ENCODE data around the gene NPBWR2.

NPBWR2 gene, protein sequence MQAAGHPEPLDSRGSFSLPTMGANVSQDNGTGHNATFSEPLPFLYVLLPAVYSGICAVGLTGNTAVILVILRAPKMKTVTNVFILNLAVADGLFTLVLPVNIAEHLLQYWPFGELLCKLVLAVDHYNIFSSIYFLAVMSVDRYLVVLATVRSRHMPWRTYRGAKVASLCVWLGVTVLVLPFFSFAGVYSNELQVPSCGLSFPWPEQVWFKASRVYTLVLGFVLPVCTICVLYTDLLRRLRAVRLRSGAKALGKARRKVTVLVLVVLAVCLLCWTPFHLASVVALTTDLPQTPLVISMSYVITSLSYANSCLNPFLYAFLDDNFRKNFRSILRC

DNA sequence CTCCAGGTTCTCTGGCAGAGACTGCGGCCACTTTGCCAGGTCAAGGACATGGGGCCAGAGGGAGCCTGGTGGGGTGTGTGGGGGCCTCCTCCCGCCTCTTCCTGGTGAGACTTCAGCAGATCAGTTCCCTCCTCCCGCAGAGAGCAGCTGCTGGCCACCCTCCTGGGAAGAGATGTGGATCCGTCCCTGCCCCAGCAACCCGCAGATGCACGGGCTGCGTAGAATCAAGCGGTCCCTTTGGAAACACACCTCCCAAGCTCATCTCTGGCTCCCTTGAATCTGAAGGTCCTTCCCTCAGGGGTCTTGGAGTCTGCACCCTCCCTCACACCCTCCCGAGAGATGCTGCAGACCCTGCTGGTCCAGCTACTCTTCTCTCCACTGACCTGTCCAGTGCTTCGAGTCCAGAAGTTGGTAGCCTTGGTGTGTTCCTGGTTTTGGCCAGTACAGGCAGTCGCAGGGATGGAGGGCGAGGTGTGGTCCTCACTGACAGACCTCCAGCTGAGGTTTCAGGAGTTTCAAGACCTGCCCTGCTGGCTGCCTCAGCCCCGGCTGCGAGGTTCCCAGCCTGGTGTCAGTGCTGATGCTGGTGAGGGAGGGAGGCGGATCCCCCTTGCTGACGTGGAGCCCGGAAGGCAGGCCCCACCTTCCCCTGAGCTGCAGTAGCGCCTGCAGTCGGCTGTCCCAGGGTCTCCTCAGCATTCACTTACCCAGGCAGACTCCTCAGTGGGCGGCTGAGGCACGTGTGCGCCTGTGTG, at the start of gene NPBWR2:
TSS of gene NPBWR2 (minus strand) at position 585 of the 755 bp plus-strand sequence. CDS start 734 bp downstream, outside the sequence.
- FAIRE-seq = no peak

DNA sequence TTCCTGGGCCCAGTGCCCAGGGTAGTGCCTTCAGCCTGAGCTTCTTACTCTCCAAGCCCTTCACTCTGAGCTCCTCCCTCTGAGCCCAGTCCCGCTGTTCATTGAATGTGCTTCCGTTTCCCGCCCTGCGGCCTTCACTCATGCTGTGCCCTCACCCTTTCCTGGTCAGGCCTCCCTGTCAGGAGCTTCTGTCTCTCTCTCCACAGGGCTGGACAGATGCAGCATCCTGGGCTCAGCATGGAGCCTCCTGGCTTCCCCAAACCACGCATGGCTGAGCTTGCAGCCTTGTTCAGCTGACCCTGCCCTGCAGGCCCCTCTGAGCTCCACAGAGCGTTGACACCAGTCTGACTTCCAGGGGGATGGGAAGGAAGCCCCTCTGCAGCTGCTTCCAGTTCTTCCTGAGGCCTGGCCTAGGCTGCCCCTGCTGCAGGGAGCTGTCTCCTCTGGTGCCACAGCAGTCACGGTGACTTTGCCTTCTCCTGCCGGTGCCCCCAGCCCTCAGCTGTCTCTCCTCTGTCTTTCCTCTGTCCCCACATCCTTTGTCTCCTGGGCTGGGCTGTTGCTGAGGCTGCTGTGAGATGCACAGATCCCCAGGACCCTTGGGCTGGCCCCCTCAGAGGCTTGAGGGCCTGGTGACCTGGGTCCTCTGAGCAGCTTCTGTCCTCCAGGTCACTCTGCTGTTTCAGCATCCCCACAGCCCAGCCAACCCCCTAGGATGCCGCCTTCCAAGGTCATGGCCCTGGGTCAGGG, 48.9 kb upstream of the NPBWR2 start:
- FAIRE-seq = no peak

DNA sequence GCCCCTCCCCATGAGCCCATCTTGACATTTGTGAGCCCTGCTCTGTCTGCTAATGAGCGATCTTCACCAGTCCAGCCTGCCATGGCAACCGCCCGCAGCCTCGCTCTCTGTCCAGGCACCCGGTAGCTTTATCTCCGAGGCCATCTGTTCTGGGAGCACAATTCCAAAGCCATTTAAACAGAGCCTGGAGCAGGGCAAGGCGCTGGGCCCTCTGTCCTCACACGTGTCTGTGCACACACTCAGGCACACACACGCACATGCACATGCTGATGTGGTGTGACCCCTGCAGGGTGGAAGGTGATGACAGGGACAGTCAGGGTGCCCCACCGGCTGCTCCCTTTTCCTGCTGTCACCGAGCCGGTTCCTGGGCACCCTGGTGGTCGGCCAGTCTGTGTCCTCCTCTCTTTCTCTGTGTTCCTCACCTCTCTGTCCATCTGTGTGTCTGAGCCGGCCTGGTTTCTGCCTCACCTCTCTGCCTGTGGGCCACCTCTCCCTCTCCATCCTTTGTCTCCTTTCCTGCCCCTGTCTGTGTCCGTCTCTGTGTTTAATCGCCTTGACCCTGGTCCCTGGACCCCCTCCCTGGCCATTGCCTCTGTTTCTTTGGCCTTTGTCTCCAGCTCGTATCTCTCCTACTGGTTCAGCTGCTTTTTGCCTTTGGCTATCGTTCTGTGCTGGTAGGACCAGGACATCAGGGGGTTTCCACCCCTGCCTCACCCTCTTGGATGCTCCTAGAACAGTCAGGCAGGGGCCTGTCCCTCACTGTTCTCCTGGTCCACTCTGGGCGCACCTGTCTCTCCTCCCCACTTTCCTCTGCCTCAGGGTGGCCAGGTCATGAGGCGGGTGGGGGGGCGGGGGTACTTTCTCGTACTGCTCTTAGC, 48.1 kb upstream of the NPBWR2 start:
- no peak for FAIRE-seq

DNA sequence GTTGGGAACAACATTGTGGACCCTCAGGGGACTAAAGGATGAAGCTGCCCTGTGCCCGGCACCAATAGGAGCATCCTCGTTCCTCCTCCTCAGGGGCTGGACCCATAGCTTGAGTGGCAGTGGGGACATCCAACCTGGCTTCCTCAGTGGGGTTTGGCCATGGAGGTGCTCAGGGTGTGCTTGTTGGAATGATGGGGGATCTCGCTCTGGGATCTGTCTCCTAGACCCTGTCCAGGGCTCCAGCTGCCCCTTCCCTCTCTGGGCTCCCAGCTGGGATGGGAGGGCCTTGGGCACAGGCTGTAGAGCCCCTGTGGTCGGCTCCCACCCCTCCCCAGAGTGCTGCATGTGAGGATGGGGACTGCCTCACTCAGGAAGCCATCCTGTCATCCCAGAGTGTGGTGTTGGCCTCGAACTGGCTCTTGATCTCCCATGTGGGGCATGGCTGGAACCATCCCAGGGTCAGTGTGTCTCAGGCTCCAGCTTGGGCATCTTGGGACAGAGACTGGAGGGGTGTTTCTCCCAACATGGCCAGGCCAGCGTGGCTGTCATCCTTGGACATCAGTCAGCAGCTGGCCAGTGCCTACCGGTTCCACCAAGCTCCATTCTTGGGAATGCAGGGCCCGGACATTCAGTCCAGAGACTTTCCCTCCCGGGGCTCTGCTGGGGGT, 47.4 kb upstream of the NPBWR2 start:
- FAIRE-seq = no peak

DNA sequence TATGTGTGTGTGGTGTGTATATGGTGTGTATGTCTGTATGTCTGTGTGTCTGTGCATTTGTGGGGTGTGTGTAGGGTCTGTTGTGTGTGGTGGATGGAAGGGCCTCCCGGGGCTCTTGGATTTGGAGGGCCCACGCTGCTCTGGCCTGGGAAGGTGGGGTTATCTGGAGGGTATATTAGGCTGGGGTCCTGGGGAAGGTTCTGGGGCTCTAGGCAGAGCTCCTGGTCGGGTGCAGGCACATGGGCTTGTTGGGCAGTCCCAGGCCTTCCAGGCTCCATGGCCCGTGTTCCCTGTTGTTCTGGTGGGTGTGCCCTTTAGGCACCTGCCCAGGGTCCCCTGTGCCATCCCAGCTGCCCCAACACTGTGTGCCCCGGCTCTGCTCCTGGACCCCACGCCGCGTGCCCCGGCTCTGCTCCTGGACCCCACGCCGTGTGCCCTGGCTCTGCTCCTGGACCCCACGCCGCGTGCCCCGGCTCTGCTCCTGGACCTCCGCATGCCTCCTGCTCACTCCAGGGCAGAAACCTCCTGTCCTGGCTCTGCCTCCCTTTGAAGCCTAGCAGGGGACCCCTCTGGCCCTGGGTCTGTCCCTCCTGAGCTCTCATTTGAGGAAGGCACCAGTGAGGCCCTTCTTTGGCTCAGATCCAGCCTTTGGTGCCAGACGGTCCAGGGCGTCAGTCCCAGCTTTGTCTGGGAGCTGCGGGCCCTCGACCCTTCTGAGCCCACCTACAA, 46.7 kb upstream of the NPBWR2 start:
- no peak for FAIRE-seq

DNA sequence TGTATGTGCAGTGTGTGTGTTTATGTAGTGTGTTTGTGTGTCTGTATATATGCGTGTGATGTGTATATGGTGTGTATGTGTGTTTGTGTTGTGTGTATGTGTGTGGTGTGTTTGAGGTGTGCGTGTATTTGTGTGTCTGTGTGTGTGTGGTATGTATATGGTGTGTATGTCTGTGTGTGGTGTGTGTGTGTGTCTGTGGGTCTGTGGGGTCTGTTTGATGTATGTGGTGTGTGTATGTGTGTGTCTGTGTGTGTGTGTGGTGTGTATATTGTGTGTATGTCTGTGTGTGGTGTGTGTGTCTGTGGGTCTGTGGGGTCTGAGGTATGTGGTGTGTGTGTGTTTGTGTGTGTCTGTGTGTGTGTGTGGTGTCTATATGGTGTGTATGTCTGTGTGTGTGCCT, 46.0 kb upstream of the NPBWR2 start:
- FAIRE-seq = no peak

DNA sequence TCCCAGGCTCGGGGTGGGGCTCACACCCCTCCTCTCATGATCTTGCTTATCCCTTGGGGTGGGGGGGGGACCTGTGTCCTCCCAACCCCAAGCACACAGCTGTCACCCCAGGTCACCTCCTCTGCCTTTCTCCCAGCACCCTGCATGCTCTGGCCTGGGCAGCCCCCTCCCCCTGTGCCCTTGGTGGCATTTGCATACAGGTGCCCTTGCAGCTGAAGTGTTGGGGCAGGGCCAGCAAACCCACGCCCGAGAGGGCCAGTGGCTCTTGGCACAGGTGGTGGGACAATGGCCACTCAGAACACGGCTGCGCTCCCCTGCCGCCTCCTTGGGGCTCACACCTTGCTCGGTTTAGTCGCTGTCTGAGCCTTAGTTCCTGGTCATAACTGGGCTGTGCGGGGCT, 45.5 kb upstream of the NPBWR2 start:
- no peak for FAIRE-seq

DNA sequence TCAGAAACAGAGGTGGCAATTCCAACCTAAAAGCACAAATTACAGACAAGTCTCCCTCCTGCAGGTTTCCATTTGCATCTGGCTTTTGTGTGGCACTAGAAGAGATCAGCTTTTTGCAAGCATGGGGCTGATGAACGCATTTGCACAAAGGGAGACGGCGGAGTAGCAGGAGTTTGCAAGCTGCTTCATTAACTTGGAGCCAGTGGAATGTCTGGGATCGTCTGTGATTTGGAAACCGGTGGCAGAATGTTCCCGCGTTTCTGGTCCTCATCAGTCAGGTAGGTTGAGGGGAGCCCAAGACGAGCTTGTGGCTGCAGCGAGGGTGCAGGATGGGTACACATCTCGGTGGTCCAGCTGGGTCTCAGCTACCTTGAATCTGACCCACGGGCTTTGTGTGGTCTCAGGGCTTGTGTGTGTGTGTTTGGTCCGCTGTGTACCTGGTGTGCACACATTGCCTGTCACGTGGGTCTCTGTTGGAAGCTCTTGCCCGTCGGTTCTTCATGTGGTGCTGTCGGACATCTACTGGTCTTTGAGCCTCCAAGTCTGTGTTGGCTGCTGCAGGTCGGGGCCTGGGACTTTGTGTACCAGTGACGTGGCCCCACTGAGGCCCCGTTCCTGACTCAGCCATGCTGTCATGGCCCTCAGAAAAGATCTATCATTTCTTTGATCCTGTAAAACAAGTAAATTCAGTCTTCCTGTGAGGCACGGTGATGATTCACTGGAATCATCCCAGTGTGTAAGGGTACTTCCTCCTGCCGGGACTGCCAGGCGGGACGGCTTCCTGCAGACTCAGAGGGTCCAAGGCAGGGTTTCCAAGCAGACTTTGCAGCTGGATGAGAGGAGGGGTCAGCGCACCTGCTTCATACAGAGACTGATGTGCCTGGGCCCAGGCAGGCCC, 44.5 kb upstream of the NPBWR2 start:
- no peak for FAIRE-seq

DNA sequence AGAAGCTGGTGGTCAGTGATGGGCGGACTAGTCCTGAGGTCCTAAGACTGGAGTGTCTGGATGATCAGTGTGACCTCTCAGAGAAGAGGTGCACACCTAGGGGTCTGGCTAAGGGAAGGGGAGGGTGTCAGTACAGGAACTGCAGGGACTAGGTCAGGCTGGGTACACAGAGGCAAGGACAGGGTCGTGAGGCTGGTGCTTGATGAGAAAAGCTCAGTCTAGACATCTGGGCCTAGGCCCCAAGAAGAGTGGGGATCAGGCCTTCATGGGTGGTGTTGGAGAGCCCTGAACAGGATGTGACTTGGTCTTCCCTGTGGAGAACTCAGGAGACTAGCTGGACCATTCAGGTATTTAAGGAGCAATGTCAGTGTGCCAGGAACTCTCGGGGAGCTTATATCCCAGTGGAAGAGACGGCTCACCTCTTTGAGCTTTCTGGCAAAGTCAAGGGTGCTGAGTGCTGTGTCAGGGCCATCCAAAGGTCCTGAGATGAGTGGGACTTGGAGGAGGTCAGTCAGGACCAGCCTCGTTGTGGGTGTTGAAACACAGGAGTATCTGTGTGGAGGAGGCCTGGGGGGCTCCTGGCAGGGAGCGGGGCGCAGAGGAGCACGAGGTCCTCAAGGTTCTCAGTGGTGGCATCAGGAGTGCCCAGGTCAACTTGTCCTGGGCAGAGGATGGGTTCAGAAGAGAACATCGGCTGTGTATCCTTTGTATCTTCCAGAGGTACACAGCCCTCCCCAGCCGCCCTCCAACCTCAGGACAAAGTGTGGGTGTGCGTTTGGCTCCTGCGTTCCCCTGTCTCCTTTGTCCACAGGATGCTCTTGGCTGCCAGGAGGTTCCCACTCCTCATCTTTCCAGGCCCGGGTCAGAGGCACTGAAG, 43.6 kb upstream of the NPBWR2 start:
- FAIRE-seq = no peak

DNA sequence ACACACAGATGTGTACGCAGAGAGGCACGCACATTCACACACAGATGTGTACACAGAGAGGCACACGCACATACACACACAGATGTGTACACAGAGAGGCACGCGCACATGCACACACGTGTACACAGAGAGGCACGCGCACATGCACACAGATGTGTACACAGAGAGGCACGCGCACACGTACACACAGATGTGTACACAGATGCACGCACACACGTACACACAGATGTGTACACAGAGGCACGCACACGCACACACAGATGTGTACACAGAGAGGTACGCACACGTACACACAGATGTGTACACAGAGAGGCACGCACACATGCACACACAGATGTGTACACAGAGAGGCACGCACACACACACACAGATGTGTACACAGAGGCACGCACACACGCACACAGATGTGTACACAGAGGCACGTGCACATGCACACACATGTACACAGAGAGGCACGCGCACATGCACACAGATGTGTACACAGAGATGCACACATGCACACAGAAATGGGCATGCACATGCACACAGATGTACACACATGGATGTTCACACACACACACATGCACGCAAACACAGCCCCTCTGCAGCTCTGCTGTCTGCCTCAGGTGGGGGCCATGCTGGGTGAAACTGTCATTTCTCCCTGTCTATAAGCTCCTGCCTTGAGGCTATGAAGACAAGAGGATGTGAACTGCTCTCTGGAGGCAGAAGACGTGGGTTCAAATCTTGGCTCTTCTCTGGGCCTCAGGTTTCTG, 42.6 kb upstream of the NPBWR2 start:
- FAIRE-seq = no peak

DNA sequence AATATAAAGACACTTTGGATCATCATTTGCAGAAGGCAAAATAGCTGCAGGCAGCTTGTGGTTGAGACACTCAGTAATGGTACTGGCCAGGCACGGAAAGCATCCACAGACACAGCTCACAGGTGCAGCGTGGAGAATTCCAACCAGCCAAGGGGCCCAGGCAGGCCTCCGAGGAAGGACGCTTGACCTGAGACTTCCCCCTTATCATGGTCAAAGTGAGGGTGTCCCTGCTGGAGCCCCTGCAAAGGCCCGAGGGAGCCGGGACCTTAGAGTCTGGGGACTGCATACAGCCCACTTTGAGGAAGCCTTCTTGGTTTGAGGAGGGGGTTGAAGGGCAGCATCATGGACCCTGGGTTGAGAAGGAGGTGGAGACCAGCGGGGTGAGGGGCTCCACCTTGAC, 41.8 kb upstream of the NPBWR2 start:
- FAIRE-seq = no peak

DNA sequence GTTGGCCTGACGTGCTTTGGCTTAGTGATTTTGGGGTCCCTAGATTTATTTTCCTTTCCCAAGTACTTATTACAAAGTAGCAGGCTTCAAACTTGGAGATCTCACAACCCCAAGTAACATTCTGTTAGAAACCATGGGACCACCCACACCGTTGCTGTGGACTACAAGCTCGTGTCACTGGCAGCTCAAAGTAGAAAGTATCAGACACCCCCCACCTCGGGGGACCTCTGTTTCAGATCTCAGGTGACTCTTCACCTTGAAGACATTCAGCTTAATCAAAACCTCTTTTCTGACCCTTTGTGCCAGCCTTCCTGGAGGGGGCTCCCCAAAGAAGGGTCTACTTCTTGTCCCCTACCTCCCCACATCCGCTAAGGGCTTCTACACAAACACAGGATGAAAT, 41.2 kb upstream of the NPBWR2 start:
- FAIRE-seq = no peak

DNA sequence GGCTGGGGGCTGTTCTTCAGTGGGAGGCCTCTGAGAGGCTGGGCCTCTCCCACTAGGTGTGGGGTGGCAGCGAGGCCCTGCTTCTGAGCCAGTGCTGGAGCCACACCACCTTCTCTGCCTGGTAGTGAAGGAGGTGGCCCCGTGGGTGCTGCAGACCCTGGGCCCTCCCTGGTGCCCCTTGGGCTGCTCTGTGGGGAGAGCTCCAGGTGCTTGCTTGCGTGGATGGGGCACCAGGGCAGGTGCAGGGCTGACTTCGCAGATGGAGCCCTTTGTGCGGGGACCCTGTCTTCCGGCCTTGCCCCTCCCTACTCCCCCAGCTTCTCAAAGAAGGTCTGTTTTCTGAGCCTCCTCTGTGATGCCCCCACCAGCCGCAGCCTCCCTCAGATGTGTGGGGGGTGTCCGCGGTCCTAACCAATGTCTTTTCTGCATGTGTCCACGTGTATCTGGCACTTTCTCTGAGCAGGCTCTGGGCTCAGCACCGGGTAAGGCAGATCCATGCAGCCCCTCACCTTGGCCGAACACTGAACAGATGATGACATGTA, 39.6 kb upstream of the NPBWR2 start:
- no peak for FAIRE-seq

DNA sequence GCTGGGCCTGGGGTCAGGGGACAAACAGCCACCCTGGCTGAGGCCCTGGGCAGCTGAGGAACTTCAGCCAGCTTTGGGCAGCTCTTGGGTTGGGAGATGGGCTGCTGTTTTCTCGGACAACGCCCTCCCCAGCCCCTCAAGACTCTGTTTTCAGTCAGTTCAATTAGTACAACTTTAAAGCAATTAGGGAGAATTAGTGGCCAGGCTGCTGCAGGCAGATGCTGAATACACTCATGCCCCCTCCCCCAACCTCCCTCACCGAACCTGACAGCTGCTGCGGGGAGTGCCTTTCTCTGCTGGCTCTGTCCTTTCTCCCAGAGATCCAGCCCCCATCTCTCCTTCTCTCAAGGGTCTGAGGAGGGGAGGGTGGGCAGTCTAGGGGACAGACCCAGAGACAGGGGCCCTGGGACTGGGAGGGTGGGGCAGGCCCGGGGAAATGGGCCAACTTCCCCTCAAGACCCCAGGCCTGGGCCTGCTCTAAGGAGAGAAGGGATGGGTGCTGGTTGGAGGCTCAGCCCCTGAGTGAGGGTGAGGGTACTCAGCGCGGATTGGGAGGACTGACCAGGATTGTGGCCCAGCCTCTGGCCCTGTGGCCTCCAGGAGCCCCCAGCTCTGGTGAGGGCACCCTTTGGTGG, 39.1 kb upstream of the NPBWR2 start:
- no peak for FAIRE-seq

DNA sequence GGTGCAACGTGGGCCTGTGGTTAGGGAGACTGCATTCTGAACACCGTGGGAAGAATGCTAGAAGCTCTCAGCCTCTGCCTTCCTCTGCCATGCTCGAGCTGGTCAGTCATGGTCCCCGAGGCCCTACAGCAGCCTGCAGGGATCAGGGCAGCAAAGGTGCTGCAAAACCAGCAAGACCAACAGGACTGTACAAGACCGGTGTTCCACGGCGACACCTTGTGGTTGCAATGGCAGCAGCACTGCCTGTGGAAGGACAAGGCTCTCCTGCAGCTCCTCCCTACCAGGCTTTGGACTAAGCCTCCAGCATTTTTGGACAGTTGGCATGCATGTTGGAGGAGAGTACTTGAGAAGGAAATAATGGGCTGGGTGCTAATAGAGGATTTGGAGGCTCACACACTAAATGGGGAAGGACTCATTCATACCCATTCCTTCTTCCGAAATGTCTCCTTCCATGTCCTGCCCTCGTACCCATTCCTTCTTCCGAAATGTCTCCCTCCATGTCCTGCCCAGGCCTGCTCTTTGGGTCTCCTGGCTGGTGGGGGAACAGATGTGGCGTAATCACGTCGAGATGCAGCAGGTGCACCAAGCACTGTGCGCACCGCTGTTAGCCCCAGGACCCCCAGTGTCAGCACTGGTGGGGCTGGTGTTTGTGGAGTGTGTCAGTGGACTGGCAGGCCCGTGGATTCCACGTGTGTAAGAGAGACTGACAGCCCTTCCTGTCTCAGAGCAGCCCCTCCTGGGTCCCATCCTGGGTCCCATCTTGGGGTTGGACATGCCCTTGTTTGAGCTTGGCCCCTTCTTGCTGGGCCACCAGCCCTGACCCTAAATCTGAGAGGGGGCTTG, 38.3 kb upstream of the NPBWR2 start:
- no peak for FAIRE-seq

DNA sequence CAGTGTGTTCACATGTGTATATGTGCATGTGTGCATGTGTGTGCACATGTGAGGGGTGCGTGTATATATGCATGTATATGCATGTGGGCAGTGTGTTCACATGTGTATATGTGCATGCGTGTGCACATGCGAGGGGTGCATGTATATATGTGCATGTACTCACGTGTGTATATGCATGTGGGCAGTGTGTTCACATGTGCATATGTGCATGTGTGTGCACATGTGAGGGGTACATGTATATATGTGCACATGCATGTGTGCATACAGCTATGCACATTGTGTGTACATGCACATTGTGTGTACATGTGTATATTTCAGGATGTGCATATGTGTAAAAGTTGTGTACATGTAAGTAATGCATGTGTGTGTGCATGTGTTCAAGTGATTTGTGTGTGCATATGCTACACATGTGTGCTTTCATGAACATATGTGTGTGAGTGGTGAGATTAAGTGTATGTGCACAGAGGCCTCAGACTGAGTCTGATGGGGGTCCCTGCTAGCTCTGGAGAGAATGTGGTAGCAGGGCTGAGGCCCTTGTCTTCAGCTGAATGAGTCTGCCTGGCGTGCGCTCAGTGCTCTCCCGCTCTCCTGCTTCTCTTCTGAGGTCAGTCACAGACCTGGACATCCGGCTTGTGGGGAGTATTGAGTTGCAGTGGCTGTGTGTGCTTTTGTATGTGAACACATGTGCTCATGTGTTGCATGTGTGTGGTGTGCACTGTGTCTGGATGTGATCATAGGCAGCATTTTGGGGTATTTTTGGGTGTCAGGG, 37.0 kb upstream of the NPBWR2 start:
- FAIRE-seq = no peak
